Bronchial epithelial cell (primary cell): Measurements from ENCODE around the gene SPATA32. TPM values are rescaled to one million over a fixed set of nuclear protein-coding genes. Genes with fewer than 3 reads are reported as not detected.

ENCODE experiments used
- DNase-seq: peaks from one replicate; pipeline ENCODE4 v3.0.0-alpha.2; 2010; ENCODE audit warnings: low read depth
- FAIRE-seq: peaks from 2 replicates; lab custom pipeline; 2011; peaks lifted over from hg19 to GRCh38; lab: Jason Lieb, UNC
- H3K27me3 ChIP-seq: 2 replicates; pipeline ENCODE4 v1.5.1; 2011; ENCODE audit warnings: low read length; ENCODE audit not compliant: control insufficient read depth, insufficient read depth
- H3K36me3 ChIP-seq: 2 replicates; pipeline ENCODE4 v1.5.1; 2011; ENCODE audit warnings: low read length; ENCODE audit not compliant: control insufficient read depth, insufficient read depth
- H3K4me3 ChIP-seq: 2 replicates; pipeline ENCODE4 v1.5.1; 2011; ENCODE audit warnings: mild to moderate bottlenecking, low read depth, low read length, control low read depth
- total RNA-seq: library from RNA; depleted of rRNA; stranded (reverse); fragments of >200 nt; gene quantifications from 2 replicates; pipeline ENCODE4 v1.2.1, GENCODE V29; 2014
- TF ChIP-seq, protein P1 (sequence below): IDR thresholded peaks from 2 replicates; pipeline ENCODE4 v1.5.1; 2011; ENCODE audit warnings: mild to moderate bottlenecking, moderate library complexity, low read length, control low read depth, inconsistent platforms; ENCODE audit not compliant: insufficient read depth, severe bottlenecking

The SPATA32 gene
- total RNA-seq, 1 donor from 2014 or later: under 0.01 TPM

DNA sequence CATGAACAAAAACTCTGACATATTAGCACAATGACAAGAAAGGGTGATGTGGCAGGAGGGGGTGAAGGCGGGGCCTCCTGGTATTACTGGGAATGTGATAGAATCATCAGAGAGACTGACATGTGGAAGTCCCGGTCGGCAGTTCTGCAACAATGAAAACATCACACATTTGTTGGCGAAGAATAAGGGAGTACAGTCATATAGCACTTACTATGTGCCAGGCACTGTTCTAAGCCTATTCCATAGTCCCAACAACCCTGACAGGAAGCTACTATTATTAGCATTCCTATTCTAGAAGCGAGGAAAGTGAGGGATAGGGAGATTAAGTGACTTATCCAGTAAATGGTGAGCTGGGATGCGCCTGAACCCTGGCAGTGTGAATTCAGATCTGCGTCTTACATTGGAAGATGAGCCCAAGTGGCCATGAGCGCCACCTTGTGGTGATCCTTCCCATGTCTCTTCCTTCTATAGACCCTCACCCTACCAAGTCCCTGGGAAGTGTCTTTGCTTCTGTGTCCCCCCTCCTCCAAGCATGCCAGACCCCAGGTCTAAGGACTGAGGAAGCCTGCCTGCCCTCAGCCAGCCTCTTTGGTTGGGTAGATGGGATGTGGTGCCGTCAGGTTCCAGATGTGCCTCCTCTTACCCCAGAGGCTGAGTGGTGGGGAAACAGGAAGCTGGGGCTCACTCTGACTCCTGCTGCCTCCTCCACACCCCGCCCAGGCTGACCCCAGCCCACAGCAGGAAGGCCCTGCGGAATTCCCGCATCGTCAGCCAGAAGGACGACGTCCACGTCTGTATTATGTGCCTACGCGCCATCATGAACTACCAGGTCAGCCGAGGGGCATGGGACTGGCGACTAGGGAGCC, 26.2 kb downstream of the SPATA32 start:
- TF ChIP-seq, protein P1, sequence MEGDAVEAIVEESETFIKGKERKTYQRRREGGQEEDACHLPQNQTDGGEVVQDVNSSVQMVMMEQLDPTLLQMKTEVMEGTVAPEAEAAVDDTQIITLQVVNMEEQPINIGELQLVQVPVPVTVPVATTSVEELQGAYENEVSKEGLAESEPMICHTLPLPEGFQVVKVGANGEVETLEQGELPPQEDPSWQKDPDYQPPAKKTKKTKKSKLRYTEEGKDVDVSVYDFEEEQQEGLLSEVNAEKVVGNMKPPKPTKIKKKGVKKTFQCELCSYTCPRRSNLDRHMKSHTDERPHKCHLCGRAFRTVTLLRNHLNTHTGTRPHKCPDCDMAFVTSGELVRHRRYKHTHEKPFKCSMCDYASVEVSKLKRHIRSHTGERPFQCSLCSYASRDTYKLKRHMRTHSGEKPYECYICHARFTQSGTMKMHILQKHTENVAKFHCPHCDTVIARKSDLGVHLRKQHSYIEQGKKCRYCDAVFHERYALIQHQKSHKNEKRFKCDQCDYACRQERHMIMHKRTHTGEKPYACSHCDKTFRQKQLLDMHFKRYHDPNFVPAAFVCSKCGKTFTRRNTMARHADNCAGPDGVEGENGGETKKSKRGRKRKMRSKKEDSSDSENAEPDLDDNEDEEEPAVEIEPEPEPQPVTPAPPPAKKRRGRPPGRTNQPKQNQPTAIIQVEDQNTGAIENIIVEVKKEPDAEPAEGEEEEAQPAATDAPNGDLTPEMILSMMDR: peak; percentile 87
- FAIRE-seq: peak; percentile 60
- H3K36me3 ChIP-seq: no peaks in the 10 kb centered on the region

DNA sequence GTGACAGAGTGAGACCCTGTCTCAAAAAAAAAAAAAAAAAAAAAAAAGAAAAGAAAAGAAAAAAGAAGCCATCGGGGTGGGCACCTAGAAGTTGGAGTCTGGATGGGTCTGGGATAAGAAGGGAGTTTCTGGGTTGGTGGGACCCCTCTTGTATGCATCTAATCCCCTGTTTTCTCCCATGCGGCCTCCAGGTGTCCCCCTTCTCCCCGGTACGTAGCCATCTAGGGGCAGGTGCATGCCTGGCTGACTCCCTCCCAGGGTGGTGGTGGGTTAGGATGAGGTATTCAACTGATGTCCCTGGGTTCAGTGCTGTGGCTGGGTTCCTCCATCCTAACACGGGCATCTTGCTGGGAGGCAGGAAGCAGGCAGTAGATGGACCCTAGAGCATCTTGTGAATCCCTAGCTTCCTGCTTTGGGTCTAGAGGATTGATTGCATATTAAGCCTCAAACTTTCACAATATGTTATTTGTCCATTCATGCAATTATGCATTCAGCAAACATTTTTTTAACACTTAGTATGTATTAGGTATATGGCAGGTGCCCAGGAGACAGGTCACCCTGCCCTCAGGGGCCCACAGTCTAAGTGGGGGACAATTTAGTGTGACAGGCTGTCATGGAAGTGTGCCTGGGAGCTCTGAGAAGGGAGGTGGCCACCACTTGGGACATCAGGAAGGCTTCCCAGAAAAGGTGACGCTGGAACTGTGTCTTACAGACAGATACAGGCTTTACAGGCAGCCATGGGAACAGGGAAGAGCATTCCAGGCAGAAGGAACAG, 27.1 kb downstream of the SPATA32 start:
- TF ChIP-seq, protein P1: peak; percentile 42
- no peaks in the 10 kb centered on the region for H3K36me3 ChIP-seq
- FAIRE-seq (no peak), DNase-seq (no peak)
- no peaks in the 10 kb centered on the region for H3K27me3 ChIP-seq
- no peak overlapping the region for H3K4me3 ChIP-seq

More for the DNA sequence above, 26.2 kb downstream of the SPATA32 start:
- peak; percentile 68 for DNase-seq
- Histone ChIP-seq H3K27me3 (no peaks in the 10 kb centered on the region), H3K4me3 (no peak overlapping the region)

DNA sequence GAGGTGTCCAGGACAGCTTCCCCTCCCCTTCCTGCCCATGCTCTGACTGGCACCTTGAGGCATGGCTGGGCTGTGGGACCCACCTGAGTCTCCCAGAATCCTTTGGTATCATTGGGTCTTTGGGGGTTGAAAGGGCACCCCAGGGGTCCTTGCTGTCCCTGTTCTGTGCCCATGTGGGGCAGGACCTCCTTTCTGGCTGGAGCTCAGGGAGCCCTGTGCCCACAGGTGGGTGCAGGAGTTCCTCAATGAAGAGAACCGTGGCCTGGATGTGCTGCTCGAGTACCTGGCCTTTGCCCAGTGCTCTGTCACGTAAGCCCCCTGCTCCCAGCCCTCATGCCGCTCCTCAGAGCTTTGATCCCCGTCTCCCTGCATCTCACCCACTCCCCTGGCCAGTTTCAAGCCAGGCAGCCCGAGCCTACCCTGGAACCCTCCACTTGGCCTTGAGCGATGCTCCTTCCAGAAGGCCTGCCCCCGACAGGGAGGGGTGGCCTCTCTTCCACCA, 28.4 kb downstream of the SPATA32 start:
- FAIRE-seq (no peak), DNase-seq (no peak)
- no peaks in the 10 kb centered on the region for H3K27me3 ChIP-seq
- no peak overlapping the region for H3K4me3 ChIP-seq
- no peaks in the 10 kb centered on the region for H3K36me3 ChIP-seq
- TF ChIP-seq, protein P1: no peak

DNA sequence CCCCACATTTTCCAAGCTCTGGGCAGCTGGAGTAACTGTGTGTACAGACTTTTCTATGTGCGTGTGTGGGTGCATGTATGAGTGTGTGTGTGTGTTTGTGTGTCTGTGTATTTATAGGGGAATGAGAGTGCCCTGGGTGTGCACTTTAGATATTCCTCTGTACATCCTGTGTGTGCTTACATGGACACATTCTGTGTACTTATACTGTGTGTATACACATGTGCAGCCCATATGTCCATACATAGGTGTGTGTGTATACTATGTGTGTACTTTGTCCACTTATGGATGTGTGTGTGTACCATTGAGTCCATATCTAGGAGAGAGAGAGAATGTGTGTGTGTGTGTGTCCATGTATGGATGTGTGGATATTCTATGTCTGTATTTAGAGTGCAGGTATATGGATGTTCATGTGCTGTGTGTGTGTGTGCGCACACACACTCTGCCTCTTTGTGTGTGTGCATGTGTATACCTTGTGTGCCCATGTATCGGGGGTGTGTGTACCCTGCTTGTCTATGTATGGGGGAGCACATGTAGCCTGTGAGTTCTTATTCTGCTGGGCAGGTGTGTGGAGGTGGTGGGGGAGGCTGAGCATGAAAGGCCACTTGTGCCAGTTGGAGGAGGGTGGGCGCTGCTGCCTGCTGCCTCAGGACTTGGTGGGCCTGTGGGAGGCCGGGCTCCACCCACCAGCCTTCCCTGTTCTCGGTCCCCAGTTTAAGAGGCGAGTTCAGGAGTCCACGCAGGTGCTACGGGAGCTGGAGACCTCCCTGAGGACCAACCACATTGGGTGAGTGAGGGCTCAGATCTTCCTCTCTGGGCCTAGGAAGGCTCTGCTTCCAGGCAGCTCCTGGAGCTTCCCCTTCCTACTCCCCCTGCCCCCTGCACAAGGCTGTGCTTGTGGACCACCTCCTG, 29.1 kb downstream of the SPATA32 start:
- Histone ChIP-seq H3K4me3 (no peak overlapping the region), H3K36me3 (no peaks in the 10 kb centered on the region), H3K27me3 (no peaks in the 10 kb centered on the region)
- no peak for DNase-seq
- TF ChIP-seq, protein P1: no peak
- FAIRE-seq: no peak

DNA sequence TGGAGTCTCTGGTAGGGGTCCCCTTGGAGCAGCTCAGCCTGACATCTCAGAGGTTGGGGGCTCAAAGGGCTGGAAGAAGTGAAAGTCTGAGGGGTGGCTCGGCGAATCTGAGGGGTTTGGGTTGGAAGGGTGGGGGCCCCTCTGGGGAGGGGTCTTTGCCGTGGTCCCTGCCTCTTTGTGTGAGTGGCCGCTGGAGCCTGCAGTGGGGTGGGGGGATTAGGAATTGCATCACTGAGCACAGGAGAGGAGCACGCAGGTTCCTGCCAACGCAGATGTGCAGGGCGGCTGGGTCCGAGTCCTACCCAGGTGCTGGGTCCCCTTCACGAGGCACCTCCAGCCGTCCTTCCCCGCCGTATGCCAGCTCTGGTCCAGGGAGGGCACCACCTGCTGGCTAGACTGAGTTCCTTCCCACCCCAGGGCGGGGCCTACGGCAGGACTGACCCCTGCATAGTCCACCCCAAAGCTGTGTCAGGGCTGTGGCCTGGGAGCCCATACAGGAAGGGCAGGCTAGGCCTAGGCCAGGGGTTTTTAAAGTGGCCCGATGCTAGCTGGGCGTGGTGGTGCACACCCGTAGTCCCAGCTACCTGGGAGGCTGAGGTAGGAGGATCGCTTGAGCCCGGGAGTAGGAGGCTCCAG, 30.3 kb downstream of the SPATA32 start:
- Histone ChIP-seq H3K4me3 (no peak overlapping the region), H3K36me3 (no peaks in the 10 kb centered on the region), H3K27me3 (no peaks in the 10 kb centered on the region)
- FAIRE-seq (no peak), DNase-seq (no peak)
- TF ChIP-seq, protein P1: peak; percentile 36
